ENCODE measurements around the gene ARHGAP42. TPM values are rescaled to one million over a fixed set of nuclear protein-coding genes. Genes with fewer than 3 reads are reported as not detected.

Gene ARHGAP42
- total RNA-seq, 2 experiments from 2014 or later: 0.50 to 0.92 TPM

DNA sequence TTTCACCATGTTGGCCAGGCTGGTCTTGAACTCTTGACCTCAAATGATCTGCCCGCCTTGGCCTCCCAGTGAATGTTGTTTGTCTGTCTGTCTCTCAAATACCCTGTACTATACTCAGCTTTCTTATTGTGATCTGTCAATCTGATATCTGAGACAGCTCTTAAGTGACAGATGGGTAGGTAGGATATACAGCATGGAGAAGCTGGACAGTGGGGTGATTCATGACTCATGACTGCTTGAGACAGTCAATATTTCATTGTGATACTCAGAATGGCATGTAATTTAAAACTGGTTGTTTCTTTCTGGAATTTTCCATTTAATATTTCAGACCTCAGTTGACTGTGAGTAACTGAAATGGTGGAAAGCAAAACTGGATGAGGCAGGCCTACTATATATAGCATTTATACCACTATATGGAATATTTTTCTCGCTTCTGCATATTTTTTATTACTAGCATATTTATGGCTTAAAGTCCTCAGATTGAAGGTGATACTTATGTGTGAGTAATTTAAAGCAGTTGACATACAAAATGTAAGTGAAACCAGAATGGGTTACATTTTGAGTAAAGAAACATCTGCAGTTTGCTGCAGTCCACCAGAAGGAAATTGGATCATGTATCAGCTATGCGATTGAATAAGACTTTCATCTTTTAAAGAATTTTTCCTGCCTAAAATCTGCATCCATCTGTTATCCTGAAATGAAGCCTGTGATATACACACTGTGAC is 22.3 kb downstream of the ARHGAP42 start:
- ATAC-seq: no peak
- DNase-seq: no peak

DNA sequence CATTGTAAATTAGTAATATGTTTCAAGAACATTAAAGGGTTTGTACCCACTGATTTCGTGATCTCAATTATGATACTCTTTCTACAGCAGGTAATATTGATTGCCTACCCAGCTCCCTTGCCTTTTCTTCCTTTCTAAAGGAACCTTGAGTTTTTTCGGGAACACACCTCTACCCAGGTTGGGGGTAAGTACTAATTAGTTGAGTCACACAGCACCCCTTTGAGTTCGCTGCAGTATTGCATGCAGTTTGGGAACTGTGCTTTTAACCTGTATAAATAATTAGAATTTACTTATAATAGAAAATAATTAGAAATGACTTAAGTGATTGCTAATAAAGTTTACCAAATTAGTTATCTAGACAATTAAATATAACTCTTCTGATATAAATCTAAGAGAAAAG is 24.9 kb downstream of the ARHGAP42 start:
- CTCF ChIA-PET: interaction anchor here (0.9 kb wide), 1 partner anchor 9 kb away, joined by 3 read pairs; no protein-coding TSS in a partner anchor
- DNase-seq (no peak), ATAC-seq (no peak)
- no peaks in the 10 kb centered on the region for H3K27me3 Mint-ChIP-seq (ENCODE audit: low read depth)
- POLR2A ChIA-PET: no interaction called here
- no peaks in the 10 kb centered on the region for H3K36me3 Mint-ChIP-seq (ENCODE audit: low read depth)
- no peak overlapping the region for H3K4me3 Mint-ChIP-seq
- H3K9me3 Mint-ChIP-seq (ENCODE audit: insufficient read depth): no peaks in the 10 kb centered on the region
- no peaks in the 10 kb centered on the region for H3K4me1 Mint-ChIP-seq (ENCODE audit: low read depth)
- H3K27ac Mint-ChIP-seq: no peak overlapping the region

More for the DNA sequence above, 22.3 kb downstream of the ARHGAP42 start:
- Mint-ChIP-seq H3K4me1 (ENCODE audit: low read depth) (no peaks in the 10 kb centered on the region), H3K36me3 (ENCODE audit: low read depth) (no peaks in the 10 kb centered on the region), H3K4me3 (no peak overlapping the region), H3K27ac (no peak overlapping the region), H3K9me3 (ENCODE audit: insufficient read depth) (no peaks in the 10 kb centered on the region), H3K27me3 (ENCODE audit: low read depth) (no peaks in the 10 kb centered on the region)
- ChIA-PET CTCF (no interaction called here), POLR2A (no interaction called here)

DNA sequence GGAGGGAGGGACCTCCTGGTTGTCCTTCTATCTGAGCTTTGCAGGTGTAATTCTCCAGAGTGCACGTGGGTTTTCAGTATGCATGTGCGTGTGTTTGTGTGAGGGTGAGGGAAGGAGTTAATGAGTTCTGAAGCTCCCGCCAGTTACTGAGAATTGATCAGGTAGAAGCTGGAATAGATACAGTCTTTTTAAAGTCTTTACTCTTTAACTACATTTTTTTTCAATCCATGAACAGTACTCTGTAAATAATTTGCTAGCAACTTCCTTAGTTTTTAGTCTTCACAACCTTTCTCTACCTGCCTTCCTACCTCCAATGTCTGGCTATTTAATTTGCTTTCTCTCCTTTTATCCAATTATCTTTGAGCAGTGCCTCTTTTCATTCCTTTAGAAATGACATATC is 25.5 kb downstream of the ARHGAP42 start:
- Mint-ChIP-seq H3K27ac (no peak overlapping the region), H3K27me3 (ENCODE audit: low read depth) (no peaks in the 10 kb centered on the region), H3K9me3 (ENCODE audit: insufficient read depth) (no peaks in the 10 kb centered on the region), H3K4me1 (ENCODE audit: low read depth) (no peaks in the 10 kb centered on the region), H3K4me3 (no peak overlapping the region), H3K36me3 (ENCODE audit: low read depth) (no peaks in the 10 kb centered on the region)
- POLR2A ChIA-PET: no interaction called here
- ATAC-seq (no peak), DNase-seq (no peak)
- CTCF ChIA-PET: interaction anchor here (0.9 kb wide), 1 partner anchor 9 kb away, joined by 3 read pairs; no protein-coding TSS in a partner anchor

DNA sequence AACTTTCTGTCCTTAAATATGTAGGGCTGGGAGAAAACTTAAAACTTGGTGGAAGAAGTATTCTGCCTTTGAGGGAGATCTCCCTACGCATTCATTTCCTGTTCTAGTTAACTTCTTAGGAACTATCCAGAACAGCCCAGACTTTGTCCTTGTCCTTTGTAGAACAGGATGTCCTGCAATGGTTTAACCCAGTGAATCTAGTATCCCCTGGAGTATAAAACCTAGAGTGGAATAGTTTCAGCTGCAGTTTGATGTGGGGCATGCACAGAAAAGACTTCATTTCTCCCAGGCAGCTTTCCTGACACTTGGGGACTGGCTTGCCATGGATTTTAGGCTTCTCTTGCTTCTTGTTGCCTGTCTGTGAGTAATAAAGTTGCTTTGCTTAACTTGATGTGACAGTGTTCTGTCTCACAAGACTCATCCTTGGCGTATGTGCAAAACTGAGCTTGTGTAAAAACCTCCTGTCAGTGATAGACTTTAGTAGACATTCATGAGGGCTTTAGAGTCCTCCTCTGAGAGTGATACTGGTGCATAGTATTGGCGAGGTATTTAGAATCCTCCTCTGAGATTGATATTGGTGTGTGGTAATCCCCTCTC is 28.2 kb downstream of the ARHGAP42 start:
- Mint-ChIP-seq H3K27ac (no peak overlapping the region), H3K4me3 (no peak overlapping the region), H3K4me1 (ENCODE audit: low read depth) (no peaks in the 10 kb centered on the region), H3K9me3 (ENCODE audit: insufficient read depth) (no peaks in the 10 kb centered on the region), H3K27me3 (ENCODE audit: low read depth) (no peaks in the 10 kb centered on the region), H3K36me3 (ENCODE audit: low read depth) (no peaks in the 10 kb centered on the region)
- ChIA-PET CTCF (no interaction called here), POLR2A (no interaction called here)
- ATAC-seq (no peak), DNase-seq (no peak)

DNA sequence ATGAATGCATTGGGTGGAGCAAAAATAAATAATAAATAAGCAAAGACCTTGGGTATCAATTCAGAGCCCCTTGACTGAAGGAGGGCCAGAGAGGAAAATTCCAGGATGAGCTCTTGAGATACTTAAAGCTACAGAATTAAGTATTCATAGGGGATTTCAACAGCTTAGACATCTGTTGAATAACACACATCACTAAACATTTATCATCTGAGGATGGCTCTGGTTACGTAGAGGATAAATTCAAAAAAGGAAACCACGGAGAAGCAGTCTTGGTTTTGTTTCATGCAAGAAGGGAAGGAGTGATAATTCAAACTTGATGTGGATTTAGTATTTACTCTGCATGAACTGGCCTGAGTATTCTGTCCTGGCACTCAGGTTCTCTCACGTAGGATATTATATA is 29.8 kb downstream of the ARHGAP42 start:
- POLR2A ChIA-PET: no interaction called here
- CTCF ChIA-PET: no interaction called here
- H3K9me3 Mint-ChIP-seq (ENCODE audit: insufficient read depth): no peaks in the 10 kb centered on the region
- no peaks in the 10 kb centered on the region for H3K27me3 Mint-ChIP-seq (ENCODE audit: low read depth)
- ATAC-seq (no peak), DNase-seq (no peak)
- H3K27ac Mint-ChIP-seq: no peak overlapping the region
- no peak overlapping the region for H3K4me3 Mint-ChIP-seq
- no peaks in the 10 kb centered on the region for H3K4me1 Mint-ChIP-seq (ENCODE audit: low read depth)
- H3K36me3 Mint-ChIP-seq (ENCODE audit: low read depth): no peaks in the 10 kb centered on the region

DNA sequence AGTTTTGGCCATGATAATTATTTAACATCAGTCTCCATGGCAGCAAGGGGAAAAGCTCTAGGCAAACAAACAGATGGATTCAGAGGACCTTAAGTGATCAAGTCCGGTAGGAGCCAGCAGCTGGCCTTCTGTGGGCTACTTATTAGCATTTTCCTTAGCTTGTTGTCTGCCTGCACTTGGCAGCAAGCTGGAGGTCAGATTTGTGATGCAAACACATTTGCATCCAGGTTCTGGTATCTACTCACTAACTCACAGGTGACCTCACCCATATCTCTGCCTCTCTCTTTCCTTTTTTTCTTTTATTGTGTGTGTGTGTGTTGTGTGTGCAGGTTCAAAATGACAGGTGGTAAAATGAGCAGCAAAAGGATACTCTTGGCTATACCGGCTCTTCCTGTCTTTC is 32.3 kb downstream of the ARHGAP42 start:
- Mint-ChIP-seq H3K4me1 (ENCODE audit: low read depth) (no peaks in the 10 kb centered on the region), H3K27me3 (ENCODE audit: low read depth) (no peaks in the 10 kb centered on the region), H3K4me3 (no peak overlapping the region), H3K9me3 (ENCODE audit: insufficient read depth) (no peaks in the 10 kb centered on the region), H3K36me3 (ENCODE audit: low read depth) (no peaks in the 10 kb centered on the region), H3K27ac (no peak overlapping the region)
- ATAC-seq: no peak
- no peak for DNase-seq
- ChIA-PET CTCF (no interaction called here), POLR2A (no interaction called here)

DNA sequence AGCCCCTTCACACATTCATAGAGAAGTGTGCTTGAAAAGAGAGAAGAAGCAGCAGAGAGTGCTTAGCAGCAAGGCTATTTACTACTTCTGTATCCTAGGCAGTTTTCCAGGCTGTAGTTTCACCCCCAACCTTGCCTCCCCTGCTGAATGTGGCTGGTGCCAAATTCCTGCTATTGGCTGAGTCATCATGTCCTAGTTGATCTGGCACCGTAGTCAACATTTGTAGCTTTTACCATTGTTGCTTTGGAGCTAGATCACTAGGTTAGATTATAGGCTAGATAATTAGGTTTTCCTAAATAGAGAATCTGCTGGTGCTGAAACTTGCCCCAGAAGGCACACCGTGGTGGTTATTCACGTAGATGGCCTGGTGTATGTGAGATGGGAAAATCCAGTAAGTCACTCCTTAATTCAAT is 32.7 kb downstream of the ARHGAP42 start:
- Mint-ChIP-seq H3K27me3 (ENCODE audit: low read depth) (no peaks in the 10 kb centered on the region), H3K9me3 (ENCODE audit: insufficient read depth) (no peaks in the 10 kb centered on the region), H3K4me1 (ENCODE audit: low read depth) (no peaks in the 10 kb centered on the region), H3K4me3 (no peak overlapping the region), H3K27ac (no peak overlapping the region), H3K36me3 (ENCODE audit: low read depth) (no peaks in the 10 kb centered on the region)
- ChIA-PET POLR2A (no interaction called here), CTCF (no interaction called here)
- DNase-seq: no peak
- ATAC-seq: no peak

DNA sequence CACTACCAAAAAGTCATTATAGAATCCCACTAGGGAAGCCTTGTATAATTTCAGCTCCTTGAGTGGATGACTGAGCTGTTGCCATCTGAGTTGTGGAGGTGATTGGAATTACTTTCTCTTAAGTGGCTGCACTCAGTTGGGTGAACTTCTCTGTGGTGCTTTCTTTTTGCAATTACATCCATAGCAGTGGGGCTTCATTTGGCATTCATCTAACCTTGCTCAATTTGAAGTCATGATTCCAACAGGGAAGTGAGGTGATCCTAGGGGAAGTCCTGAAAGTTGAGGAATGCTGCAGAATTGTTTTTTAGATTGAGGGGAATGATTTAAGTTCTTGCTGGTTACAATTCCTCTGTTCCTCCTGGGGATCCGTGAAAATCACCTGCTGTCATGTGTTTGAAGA is 39.6 kb downstream of the ARHGAP42 start:
- no peaks in the 10 kb centered on the region for H3K9me3 Mint-ChIP-seq (ENCODE audit: insufficient read depth)

DNA sequence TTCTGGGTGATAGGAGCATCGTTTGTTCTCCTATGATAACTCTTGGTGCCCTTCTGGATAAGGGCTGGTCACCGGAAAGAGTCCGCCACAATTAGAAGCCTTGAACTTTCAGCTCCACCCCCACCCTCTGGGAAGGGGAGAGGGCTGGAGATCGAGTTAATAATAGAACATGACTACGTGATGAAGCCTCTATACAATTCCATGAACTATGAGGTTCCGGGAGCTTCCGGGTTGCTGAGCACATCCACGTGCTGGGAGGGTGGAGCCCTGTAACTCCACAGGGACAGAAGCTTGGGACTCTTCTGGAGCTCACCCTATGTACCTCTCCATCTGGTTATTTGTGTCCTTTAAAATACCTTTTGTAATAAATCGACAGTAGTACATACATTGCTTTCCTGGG is 40.3 kb downstream of the ARHGAP42 start:
- CTCF ChIA-PET: no interaction called here

More for the DNA sequence above, 39.6 kb downstream of the ARHGAP42 start:
- DNase-seq (no peak), ATAC-seq (no peak)
- no peaks in the 10 kb centered on the region for H3K4me1 Mint-ChIP-seq (ENCODE audit: low read depth)
- POLR2A ChIA-PET: no interaction called here
- H3K27me3 Mint-ChIP-seq (ENCODE audit: low read depth): no peaks in the 10 kb centered on the region
- no peaks in the 10 kb centered on the region for H3K36me3 Mint-ChIP-seq (ENCODE audit: low read depth)
- no peak overlapping the region for H3K4me3 Mint-ChIP-seq
- CTCF ChIA-PET: no interaction called here
- no peak overlapping the region for H3K27ac Mint-ChIP-seq

DNA sequence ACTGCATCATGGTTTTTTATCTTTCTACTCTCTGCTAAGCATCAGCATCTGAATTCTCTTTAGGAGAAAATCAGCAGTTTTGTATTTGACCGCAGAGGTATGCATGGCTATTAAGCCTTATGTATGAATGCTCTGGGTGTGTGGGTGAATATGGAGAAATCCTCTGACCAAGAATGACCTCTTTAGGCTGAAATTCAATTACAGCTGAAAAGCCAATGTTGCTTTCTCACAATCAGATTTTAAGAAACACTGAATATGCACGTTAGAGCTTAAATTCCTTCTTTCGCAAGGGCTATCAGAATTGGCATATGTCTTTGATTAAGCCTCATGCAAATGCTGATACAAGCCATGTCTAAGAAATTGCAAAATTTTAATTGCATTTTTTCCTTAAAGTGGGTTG is 43.2 kb downstream of the ARHGAP42 start:
- POLR2A ChIA-PET: no interaction called here
- H3K27ac Mint-ChIP-seq: no peak overlapping the region
- no peak overlapping the region for H3K4me3 Mint-ChIP-seq
- ATAC-seq (no peak), DNase-seq (no peak)
- CTCF ChIA-PET: no interaction called here
- no peaks in the 10 kb centered on the region for H3K36me3 Mint-ChIP-seq (ENCODE audit: low read depth)
- no peaks in the 10 kb centered on the region for H3K9me3 Mint-ChIP-seq (ENCODE audit: insufficient read depth)
- no peaks in the 10 kb centered on the region for H3K27me3 Mint-ChIP-seq (ENCODE audit: low read depth)
- no peaks in the 10 kb centered on the region for H3K4me1 Mint-ChIP-seq (ENCODE audit: low read depth)

More for the DNA sequence above, 40.3 kb downstream of the ARHGAP42 start:
- H3K27ac Mint-ChIP-seq: no peak overlapping the region
- H3K4me1 Mint-ChIP-seq (ENCODE audit: low read depth): no peaks in the 10 kb centered on the region
- no peak for ATAC-seq
- no peaks in the 10 kb centered on the region for H3K36me3 Mint-ChIP-seq (ENCODE audit: low read depth)
- DNase-seq: no peak
- H3K9me3 Mint-ChIP-seq (ENCODE audit: insufficient read depth): no peaks in the 10 kb centered on the region
- POLR2A ChIA-PET: no interaction called here
- H3K27me3 Mint-ChIP-seq (ENCODE audit: low read depth): no peaks in the 10 kb centered on the region
- H3K4me3 Mint-ChIP-seq: no peak overlapping the region

DNA sequence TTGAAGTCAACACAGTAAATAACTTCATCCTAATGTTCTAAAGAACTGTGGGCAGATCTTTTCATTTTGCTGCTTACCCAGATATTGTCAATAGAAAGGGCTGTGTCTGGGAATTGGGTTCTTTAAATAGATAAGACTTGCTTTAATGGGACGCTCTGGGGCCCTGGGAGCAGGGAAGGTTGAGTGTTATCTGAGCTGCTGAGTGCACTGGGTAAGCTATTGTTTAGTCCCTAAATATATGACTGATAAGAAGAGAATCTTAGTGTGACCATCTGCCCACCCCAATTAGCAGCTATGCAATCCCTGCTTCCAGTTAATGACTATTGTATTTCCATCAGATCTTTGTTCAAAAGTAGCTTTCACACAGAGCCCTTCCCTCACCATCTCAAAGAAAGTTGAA is 44.4 kb downstream of the ARHGAP42 start:
- Mint-ChIP-seq H3K27ac (no peak overlapping the region), H3K9me3 (ENCODE audit: insufficient read depth) (no peaks in the 10 kb centered on the region), H3K36me3 (ENCODE audit: low read depth) (no peaks in the 10 kb centered on the region), H3K27me3 (ENCODE audit: low read depth) (no peaks in the 10 kb centered on the region), H3K4me3 (no peak overlapping the region), H3K4me1 (ENCODE audit: low read depth) (no peaks in the 10 kb centered on the region)
- ATAC-seq (no peak), DNase-seq (no peak)
- POLR2A ChIA-PET: no interaction called here
- CTCF ChIA-PET: no interaction called here

DNA sequence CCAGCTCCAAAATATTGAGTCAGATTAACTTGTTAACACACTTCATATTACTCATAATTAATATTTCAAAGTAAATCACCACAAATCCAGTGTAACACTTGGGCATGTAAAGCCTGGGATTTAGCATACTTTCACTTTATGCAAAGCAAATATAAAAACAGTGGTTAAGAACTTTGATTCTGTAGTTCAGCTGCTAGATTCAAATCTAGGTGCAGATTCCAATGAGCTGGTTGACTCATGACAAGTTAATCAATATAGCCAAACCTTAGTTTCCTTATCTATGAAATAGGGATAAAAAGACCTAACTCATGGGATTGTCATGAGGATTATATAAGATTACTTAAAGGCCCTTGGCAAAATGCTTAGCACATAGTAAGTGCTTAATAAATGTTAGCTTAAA is 45.9 kb downstream of the ARHGAP42 start:
- H3K4me1 Mint-ChIP-seq (ENCODE audit: low read depth): no peaks in the 10 kb centered on the region
- DNase-seq (no peak), ATAC-seq (no peak)
- H3K4me3 Mint-ChIP-seq: no peak overlapping the region
- POLR2A ChIA-PET: no interaction called here
- H3K36me3 Mint-ChIP-seq (ENCODE audit: low read depth): no peaks in the 10 kb centered on the region
- no peaks in the 10 kb centered on the region for H3K27me3 Mint-ChIP-seq (ENCODE audit: low read depth)
- CTCF ChIA-PET: no interaction called here
- H3K27ac Mint-ChIP-seq: no peak overlapping the region
- no peaks in the 10 kb centered on the region for H3K9me3 Mint-ChIP-seq (ENCODE audit: insufficient read depth)

Data from activated CD8-positive, alpha-beta T cell treated with anti-CD3 and anti-CD28 coated beads, Interleukin-2, amount 10 ng/mL, durations not matched to agents 7 days and 5 days (primary cell).